ENCODE results near the gene DNM2.
"Not testable (repeated sequence)": the region's sequence is repeated elsewhere in the genome, so short reads cannot be mapped to it uniquely, and the experiment has no call there.

The DNM2 gene

GRCh38 chr19:10870955-10871603, 153.2 kb downstream of the DNM2 start, which contains the start of gene CARM1:
TSS of gene CARM1 (plus strand) at chr19:10871553. CDS start at chr19:10871703, 150 bp downstream.
- DNase-seq, result peak; percentile 100

- peak; percentile 43 for DNase-seq
Observed at GRCh38 chr19:10871711-10872545, 154.0 kb downstream of the DNM2 start.

GRCh38 chr19:10872546-10873107, 154.7 kb downstream of the DNM2 start:
- no peak for DNase-seq

- DNase-seq, result no peak
Observed at GRCh38 chr19:10874024-10874423, 156.1 kb downstream of the DNM2 start.

DNA sequence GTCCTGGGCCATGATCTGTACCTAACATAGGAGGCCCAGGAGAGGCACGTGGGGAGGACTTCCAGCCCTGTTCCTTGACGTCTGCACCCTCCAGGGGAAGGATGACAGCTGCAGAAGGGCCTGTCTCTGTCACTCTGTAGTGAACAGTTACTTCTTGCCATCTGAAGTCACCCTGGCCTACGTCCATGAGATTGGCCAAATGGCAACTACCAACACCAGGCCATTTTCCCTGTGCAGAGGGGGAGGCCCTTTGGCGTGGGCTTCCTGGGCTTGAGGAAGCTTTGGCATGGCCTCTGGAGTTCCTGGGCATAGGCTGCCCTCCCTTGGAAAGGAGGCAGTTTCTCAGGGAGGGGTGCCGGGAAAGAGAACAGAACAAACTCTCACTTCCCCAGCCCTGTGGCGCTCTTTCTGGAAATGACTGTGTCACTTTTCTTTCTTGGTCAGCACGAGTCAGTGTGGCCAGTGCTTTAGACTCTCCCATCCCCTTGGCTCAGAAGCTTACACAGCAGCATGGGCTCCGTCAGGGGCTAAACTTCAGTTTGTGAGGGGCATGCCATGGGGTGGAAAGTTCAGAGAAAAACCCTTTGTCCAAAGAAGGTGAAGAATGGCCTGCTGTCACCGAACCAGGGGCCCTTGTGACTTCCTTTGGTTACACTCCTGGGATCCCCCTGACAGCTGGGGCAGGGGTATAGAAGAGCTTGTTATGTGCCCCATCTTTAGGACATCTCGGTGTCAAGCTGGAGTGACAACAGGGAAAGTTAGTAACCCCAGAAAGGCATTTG, 158.8 kb downstream of the DNM2 start:
- no peak for DNase-seq

DNA sequence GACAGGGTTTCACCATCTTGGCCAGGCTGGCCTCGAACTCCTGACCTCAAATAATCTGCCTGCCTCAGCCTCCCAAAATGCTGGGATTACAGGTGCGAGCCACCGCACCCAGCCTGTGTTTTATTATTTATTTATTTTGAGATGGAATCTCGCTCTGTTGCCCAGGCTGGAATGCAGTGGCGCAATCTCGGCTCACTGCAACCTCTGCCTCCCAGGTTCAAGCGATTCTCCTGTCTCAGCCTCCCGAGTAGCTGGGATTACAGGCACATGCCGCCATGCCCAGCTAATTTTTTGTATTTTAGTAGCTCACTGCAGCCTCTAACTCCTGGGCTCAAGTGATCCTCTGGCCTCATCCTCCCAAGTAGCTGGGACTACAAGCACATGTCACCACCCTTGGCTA, 159.7 kb downstream of the DNM2 start:
- DNase-seq, result not testable (repeated sequence)

- DNase-seq, result no peak
Observed at GRCh38 chr19:10878253-10878652, 160.4 kb downstream of the DNM2 start.

All from CD4-positive, alpha-beta T cell treated with Interleukin-6 for 4 hours (primary cell).